ENCODE results near the gene SLC29A3. TPM values are rescaled to one million over a fixed set of nuclear protein-coding genes. Genes with fewer than 3 reads are reported as not detected.

Gene SLC29A3
- total and polyA plus RNA-seq, 7 donors: 0.64 to 2.2 (median 0.81) TPM

- no peak for DNase-seq
- no peak overlapping the region for H3K4me3 ChIP-seq
- no peak for TF ChIP-seq CTCF (IDR thresholded peaks at IDR 0.05)
- H3K9me3 ChIP-seq: no peaks in the 10 kb centered on the region
- no peak overlapping the region for H3K27ac ChIP-seq
- no peaks in the 10 kb centered on the region for H3K36me3 ChIP-seq (ENCODE audit: insufficient read depth in 1 of 2, low read depth in 1 of 2)
- 85 to 92% (median 87%) methylated on average over 2 of the region's 2 CpGs for WGBS, 3 donors
- ATAC-seq: no peak
- H3K4me1 ChIP-seq: peaks cover under 1% of the 10 kb centered on the region
- intact Hi-C loops (cut with DNase I): loop anchor here in 1 of 2 donors (5.0 to 10.0 kb wide), 5 partner anchors 65 to 510 kb away; partner anchors contain the start of gene SLC29A3
- no peaks in the 10 kb centered on the region for H3K27me3 ChIP-seq (ENCODE audit: insufficient read depth in 3 of 3, low read length in 2 of 3)
Measured at GRCh38 chr10:71382028-71382427, 63.0 kb downstream of the SLC29A3 start.

DNA sequence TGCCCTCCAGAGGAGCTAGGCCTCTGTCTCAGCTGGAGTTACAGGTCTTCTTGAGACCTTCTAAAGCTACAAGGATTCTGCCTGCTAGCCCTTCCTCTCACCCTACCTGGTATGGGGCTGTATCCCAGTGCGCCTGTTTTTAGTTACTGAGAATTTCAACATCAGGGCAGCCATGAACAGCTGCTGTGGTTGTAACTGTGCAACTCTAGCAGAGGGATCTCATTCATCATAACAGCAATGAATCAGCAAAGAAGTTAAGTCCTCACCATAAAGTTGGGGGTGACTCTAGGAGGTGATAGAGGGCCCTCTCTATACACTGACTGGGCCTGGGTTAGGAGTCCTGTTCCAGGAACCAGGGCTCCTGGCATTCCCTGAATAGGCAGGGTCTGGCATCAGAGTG, 63.7 kb downstream of the SLC29A3 start:
- TF ChIP-seq CTCF (IDR thresholded peaks at IDR 0.05): no peak
- intact Hi-C loops (cut with DNase I): loop anchor here in 1 of 2 donors (5.0 to 10.0 kb wide), 5 partner anchors 65 to 510 kb away; partner anchors contain the start of gene SLC29A3
- no peaks in the 10 kb centered on the region for H3K4me1 ChIP-seq
- ATAC-seq (peak in 1 of 4 donors; percentile 21), DNase-seq (no peak)
- 86 to 95% (median 89%) methylated on average over 1 of the region's 1 CpG for WGBS, 3 donors
- H3K27me3 ChIP-seq (ENCODE audit: insufficient read depth in 3 of 3, low read length in 2 of 3): no peaks in the 10 kb centered on the region
- no peak overlapping the region for H3K27ac ChIP-seq
- H3K4me3 ChIP-seq: no peak overlapping the region
- no peaks in the 10 kb centered on the region for H3K9me3 ChIP-seq
- H3K36me3 ChIP-seq (ENCODE audit: insufficient read depth in 1 of 2, low read depth in 1 of 2): no peaks in the 10 kb centered on the region

- intact Hi-C loops (cut with DNase I): loop anchor here in 1 of 2 donors (5.0 to 10.0 kb wide), 5 partner anchors 67 to 508 kb away; partner anchors contain the start of gene SLC29A3
- peak; percentile 89 for TF ChIP-seq CTCF (IDR thresholded peaks at IDR 0.05)
- no peaks in the 10 kb centered on the region for H3K9me3 ChIP-seq
- H3K27ac ChIP-seq: no peak overlapping the region
- no peaks in the 10 kb centered on the region for H3K27me3 ChIP-seq (ENCODE audit: insufficient read depth in 3 of 3, low read length in 2 of 3)
- 27 to 28% (median 28%) methylated on average over 10 of the region's 10 CpGs for WGBS, 3 donors
- DNase-seq (peak; percentile 68 to 81), ATAC-seq (peak; percentile 89 to 96 (median 90))
- no peaks in the 10 kb centered on the region for H3K4me1 ChIP-seq
- no peaks in the 10 kb centered on the region for H3K36me3 ChIP-seq (ENCODE audit: insufficient read depth in 1 of 2, low read depth in 1 of 2)
- no peak overlapping the region for H3K4me3 ChIP-seq
Measured at GRCh38 chr10:71383972-71384687, 65.1 kb downstream of the SLC29A3 start.

GRCh38 chr10:71388171-71388570, 69.1 kb downstream of the SLC29A3 start:
- 89 to 94% (median 91%) methylated on average over 5 of the region's 5 CpGs for WGBS, 3 donors
- no peaks in the 10 kb centered on the region for H3K36me3 ChIP-seq (ENCODE audit: insufficient read depth in 1 of 2, low read depth in 1 of 2)
- peaks cover 0 to 7% (median 0%) of the 10 kb centered on the region in 3 donors for H3K27me3 ChIP-seq (ENCODE audit: insufficient read depth in 3 of 3, low read length in 2 of 3)
- ATAC-seq (no peak), DNase-seq (no peak)
- no peaks in the 10 kb centered on the region for H3K9me3 ChIP-seq
- intact Hi-C loops (cut with DNase I): loop anchor here (5.0 to 10.0 kb wide), 2 partner anchors 217 to 419 kb away; no protein-coding TSS in a partner anchor
- H3K4me3 ChIP-seq: no peak overlapping the region
- no peaks in the 10 kb centered on the region for H3K4me1 ChIP-seq
- H3K27ac ChIP-seq: no peak overlapping the region
- no peak for TF ChIP-seq CTCF (IDR thresholded peaks at IDR 0.05)

Data from psoas muscle (tissue), 8 donors.